GM18508 (cell line): Measurements from ENCODE around the gene GNB1L.

Experiments used
- ATAC-seq: cut with Tn5 transposase; IDR thresholded peaks from one replicate; pipeline ENCODE4 v1.9.1; 2021; ENCODE audit warnings: moderate number of reproducible peaks; ENCODE audit not compliant: insufficient read depth, unreplicated experiment

The GNB1L gene

DNA sequence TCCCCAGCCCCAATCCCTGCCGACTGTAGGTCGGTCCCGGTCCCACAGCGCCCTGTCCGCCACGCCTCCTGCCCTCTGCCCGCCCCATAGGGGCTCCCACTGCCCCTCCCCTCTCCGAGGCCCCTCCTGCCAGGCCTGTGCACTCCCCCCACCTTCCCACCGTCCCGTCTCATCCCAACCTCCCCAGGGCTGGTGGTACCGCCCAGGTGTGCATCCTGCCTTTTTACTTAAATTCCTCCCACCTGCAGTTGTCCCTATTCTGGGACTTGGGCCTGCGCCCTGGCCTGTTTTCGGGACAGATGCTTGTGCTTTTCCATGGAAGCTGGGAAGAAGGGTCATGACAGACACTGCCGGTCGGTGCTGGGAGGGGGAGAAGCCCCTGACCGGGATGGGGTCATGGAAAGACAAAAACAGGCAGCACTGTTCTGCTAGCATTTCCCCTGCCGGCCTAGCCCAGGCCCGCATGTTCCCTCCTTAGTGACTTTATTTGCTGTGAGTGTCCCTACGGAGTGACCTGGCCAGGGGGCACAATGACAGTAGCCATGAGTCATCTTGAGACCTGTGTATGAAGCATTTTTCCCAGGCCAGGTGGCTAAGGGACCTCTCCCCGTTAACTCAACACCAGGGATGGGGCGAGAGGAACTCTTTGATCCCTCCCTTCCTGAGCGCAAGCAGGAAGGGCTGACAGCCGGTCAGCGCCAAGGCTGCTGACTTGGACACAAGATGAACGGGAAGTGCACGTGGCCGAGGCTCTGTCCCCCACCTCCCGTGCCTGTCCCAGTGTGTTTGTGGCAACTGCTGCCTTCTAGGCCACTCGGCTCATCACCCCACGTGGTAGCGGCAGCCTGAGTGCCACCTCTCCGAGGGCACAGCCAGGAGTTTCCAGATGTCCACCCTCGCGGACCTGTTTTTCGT lies 87.0 kb downstream of the GNB1L start:
- ATAC-seq: no peak

DNA sequence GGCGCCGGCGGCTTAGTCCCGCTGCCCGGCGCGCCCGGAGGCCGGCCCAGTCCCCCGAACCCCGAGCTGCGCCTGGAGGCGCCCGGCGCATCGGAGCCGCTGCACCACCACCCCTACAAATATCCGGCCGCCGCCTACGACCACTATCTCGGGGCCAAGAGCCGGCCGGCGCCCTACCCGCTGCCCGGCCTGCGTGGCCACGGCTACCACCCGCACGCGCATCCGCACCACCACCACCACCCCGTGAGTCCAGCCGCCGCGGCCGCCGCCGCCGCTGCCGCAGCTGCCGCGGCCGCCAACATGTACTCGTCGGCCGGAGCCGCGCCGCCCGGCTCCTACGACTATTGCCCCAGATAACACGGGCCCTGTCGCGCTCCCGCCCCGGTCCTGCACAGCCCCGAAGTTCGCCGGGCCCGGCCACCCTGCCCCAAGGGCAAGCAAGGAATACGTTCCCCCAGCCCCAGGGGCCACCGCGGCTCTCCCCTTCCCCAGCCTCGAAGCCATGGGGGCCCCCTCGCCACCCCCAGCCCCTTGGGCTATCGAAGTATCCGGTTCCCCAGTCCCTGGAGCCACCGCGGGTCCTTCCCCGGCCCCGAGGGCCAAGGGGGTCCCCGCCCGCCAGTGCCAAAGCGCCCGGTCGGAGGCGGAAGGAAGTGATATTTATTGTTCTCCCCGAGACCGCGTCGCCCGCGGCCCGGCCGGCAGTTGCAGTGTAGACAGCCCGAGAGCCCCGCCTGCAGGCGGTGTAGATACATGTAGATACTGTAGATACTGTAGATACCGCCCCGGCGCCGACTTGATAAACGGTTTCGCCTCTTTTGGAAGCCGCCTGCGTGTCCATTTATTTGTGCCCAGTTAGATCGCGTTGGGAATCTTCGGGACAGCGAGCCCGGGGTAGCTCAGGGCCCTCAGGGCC lies 87.9 kb downstream of the GNB1L start:
- ATAC-seq: no peak

DNA sequence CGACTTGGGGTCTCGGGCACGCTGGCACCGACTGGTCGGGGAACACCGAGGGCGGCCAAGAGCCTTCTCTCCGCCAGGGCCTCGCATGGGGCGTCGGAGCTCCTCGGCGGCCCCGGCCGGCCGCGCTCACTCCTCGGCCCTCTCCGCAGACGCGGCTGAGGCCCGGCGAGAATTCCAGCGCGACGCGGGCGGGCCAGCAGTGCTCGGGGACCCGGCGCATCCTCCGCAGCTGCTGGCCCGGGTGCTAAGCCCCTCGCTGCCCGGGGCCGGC lies 88.5 kb downstream of the GNB1L start:
- no peak for ATAC-seq

DNA sequence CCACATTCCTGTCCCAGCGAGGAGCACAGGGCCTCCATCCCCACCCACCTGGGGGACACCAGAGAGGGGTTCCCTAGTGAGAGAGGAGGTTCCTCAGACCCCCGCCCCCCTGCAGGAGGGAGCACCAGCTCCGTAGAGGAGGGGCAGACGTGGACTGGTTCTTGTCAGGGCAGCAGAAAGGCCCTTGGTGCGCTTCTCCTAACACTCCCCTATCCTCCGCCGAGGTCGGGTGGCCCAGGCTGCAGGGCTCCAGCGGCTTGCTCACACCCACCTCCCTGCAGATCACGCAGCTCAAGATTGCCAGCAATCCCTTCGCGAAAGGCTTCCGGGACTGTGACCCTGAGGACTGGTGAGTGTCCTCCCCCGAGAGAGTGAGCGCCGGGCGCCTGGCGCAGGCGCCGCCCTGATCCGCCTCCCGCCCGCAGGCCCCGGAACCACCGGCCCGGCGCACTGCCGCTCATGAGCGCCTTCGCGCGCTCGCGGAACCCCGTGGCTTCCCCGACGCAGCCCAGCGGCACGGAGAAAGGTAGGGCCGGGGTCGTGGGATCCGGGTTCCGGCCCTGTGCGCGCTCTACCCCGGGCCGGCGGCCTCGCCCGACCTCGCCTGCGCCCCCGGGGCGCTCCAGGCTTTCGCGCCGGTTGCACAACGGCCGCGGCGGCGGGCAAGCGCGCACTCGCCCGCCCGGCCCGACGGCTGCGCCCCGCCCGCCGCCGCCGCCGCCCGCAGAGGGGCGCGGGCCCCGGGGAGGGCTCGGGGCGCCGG lies 89.0 kb downstream of the GNB1L start:
- ATAC-seq: no peak

DNA sequence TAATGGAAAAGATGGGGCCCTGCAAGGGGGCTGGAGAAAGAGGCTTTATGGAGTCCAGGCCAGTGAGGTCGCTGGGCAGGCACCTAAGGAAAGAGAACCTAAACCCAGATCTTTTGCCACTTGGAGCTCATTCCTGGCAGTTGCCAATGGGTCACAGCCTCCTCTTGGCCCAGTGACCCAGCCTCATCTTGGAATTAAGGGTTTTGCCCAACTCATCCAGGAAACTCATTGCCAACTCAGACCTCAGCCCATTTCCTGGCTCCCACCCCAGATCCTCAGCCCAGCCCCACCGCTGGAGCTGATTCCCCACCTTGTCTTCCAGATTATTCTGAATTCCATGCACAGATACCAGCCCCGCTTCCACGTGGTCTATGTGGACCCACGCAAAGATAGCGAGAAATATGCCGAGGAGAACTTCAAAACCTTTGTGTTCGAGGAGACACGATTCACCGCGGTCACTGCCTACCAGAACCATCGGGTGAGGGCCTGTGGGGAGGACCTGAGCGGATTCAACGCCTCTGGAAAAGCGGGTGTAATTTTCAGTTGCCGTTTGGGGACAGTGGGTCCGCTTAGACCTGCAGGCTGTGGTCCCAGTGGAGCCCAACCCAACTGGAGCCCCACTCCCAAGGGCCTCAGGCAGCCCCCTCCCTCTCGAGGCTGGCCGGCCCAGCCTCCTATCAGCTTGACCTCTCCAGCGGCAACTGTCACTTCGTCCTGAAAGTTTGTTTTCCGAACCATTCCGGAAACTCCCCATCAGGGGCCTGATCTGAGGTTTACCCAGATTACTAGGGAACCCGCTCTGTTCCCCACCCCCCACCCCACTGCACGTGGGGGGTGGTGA lies 89.8 kb downstream of the GNB1L start:
- no peak for ATAC-seq

DNA sequence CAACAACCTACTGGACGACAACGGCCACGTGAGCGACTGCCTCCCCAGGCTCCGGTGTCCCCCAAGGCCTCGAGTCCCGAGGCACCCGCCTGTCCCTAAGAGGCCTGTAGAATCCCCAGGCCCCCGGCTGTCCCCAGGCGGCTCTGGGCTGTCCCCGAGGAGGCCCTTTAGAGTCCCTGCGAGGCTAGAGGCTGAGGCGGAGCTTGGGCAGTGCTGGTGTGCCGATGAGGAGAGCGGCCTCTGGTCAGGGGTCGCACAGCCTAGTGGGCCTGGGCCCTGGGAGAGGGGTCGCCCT lies 90.4 kb downstream of the GNB1L start:
- no peak for ATAC-seq

DNA sequence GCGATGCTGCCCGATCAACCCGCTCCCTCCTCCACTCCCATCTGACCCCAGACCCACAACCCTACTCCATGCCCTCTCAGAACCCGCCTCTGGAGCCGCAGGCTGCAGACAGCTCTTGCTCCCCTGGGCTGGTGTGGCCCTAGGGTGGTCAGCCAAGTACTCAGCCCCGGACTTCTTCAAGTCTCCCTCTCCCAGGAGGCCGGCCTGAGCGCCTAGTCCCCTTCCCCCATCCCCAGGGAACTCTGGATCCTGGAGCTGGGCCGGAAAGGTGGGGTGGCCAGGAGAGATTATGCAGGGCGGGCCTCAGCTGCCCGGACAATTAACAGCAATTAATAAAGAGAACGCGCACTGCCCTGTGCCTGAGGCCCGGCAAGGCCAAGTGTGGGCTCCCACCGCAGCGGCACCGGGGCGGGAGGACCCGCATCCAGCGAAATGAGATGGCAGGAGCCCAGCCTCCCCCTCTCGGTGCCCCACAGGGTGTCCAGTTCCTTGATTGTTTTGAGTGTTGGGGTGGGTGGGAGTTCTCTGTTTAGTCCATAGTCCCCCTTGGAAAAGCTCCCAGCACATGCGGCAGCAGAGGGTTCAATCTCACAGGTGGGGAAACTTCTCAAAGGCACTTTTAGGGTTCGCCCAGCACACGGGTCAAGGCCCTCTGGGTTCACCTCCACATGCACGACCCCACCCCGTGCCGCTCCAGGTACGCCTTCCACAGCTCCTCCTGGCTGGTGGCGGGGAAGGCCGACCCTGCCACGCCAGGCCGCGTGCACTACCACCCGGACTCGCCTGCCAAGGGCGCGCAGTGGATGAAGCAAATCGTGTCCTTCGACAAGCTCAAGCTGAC lies 91.0 kb downstream of the GNB1L start:
- ATAC-seq: no peak

DNA sequence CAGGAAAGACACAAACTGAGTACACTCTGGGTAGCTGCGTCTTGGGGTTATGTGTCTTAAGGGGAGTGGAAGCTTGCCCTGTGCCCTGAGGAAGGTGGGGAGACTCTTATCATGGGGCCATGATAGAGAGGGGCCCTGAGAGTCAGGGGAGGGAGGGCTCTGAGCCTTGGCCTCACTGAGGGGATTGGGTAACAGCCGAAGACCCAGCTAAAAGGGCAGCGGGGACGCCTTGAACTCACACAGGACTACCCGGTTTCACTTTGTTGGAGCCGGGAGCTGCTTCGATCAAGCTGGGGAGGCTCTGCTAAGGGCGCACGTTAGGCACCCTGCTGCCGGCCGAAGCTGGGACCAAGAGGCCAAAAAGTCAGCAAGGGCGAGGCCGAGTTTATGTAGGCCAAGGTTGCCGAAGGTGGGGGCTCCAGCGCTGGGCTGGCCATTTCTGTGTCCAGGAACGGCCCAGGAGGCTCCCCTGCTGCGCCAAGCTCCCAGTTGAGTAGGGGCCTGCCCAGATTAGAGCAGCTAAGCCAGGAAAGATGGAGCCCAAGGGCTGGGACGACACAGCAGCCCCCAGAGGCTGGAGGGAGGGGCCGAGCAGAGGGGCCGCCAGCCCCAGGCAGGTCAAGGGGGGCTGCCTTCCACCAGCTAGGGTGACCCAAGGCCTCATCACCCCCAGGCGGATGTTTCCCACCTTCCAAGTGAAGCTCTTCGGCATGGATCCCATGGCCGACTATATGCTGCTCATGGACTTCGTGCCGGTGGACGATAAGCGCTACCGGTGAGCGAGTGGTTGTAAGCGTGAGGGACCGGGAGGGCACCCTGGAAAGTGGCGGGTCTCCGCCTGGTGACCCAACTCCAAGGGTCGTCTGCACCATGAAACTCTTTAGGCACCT lies 91.9 kb downstream of the GNB1L start:
- ATAC-seq: no peak

DNA sequence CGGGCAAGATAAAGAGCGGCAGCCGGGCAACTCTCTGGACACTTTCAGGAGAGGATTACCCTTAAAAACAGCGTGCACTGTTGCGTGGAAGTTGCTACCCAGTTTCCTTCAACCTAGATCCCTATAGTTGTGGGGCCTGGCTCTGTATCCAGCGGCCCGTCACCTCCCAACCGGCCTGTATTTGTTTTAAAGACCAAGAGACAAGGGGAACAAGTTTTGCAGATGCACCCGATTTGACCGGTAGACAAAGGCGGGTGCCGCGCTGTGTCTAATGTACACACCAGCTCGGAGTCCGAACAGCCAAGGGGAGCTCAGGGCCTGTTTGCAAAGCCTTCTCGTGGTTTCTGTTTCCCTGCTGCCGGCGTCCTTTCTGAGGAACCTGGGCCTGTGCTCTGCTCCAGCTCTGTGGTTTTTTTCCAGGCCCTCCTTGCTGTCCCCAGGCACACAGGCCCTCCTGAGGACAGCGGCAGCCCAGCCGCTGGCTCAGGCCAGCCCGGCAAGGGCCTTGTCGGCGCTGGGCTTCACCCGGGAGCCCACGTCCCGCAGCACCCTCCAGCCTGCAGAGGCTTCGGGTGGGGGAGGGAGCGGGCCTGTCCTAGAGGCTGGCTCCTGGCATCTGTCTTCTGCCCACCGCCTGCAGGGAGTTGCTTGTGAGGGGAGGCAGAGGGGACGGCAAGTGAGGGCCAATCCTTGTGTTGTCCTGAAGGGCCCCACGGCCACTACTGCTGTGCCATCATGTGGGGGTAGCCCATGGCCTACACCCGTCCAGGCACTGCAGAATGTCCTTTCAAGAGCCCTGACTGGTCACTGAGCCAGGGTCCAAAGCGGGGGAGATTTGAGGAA lies 92.7 kb downstream of the GNB1L start:
- no peak for ATAC-seq

DNA sequence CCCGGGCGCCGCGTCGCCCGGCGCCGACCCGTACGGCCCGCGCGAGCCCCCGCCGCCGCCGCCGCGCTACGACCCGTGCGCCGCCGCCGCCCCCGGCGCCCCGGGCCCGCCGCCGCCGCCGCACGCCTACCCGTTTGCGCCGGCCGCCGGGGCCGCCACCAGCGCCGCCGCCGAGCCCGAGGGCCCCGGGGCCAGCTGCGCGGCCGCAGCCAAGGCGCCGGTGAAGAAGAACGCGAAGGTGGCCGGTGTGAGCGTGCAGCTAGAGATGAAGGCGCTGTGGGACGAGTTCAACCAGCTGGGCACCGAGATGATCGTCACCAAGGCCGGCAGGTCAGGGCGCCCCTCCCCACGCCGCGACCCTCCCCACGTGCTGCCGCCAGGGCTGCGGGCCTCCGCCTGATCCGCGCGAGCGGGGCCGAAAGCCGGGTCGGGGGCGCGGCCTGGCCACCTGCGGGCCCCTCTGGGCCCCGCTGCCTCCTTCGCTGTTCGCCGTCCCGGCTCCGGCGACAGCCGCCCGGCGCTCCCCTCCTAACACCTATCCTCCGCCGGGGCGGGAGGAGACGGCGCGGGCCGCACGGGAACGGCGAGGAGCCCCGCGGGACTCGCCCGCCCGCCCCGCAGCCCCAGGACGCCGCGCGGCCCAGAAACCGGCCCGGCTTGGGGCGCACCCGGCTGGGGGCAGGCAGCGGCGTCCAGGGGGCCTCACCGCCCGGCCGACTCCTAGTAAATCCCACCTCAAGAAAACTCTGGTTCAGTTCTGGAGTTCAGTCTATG lies 93.5 kb downstream of the GNB1L start:
- no peak for ATAC-seq

DNA sequence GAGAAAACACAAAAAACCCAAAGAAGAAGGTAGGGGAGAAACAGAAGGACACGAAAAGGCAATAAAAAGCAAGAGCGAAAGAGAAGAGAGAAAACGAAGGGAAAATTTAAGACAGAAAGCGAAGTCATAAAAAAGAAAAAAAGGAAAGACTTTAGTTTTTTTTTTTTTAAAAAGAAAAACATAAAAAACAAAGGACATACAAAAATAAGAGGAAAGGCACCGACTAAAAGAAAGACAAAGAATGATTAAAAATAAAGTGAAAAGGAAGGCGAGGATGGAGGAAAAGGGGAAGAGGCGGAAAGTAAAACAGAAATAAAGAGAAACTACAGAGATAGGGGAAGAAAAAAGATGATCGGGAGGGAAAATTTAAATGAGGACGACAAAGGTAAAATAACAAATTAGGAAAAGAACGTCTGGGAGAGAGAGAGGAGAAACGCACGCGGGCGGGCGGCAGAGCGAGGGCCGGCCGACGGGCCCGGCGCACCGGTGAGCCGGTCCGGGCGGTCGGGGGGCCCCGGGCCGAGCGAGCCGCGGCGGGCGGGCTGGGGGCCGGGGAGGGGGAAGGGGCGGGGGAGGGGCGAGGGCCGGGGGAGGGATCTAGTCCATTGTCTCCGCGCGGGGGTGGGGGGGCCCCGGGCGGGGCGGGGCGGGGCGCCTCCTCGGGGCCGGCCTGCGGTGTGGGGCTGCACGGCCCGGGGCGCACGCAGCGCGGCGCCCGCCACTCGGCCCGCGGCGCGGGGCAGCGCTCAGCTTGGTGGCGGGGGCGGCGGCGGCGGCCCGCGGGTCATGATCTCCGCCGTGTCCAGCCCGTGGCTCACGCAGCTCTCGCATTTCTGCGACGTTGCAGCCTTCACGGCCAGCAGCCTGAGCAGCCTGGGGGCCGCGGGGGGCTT lies 94.4 kb downstream of the GNB1L start, which contains the start of gene TBX1:
Gene TBX1, plus strand, starts transcription at position 721 of the 893 bp plus-strand sequence. Its CDS starts 66 bp downstream, at position 787.
- no peak for ATAC-seq

DNA sequence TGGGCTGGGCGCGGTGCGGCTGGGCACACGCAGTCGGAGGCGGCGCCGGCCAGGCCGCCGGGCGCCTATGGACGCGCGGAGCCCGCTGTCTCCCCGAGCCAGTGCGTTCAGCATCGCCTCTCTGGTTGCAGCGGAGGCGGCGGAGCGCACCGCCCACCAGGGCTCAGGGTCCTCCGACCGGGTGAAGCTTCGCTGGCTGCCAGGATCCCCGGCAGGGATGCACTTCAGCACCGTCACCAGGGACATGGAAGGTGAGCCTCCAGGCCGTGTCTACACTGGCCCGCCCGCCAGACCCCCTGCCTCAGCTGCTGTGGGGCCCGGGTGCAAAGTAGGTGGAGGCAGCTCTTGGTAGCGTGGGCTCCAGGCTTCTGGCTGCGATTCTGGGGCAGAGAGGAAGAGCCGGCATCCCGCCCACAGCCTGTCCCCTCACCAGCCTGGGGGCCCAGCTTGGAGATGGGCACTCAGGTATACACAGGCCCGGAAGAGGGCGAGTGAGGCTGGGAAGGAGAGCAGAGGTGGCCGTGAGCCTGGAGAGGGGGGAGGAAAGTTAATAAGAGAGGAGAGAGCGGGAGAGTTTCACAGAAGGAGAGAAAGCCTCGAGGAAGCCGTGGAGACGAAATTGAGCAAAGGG lies 95.1 kb downstream of the GNB1L start:
- no peak for ATAC-seq

DNA sequence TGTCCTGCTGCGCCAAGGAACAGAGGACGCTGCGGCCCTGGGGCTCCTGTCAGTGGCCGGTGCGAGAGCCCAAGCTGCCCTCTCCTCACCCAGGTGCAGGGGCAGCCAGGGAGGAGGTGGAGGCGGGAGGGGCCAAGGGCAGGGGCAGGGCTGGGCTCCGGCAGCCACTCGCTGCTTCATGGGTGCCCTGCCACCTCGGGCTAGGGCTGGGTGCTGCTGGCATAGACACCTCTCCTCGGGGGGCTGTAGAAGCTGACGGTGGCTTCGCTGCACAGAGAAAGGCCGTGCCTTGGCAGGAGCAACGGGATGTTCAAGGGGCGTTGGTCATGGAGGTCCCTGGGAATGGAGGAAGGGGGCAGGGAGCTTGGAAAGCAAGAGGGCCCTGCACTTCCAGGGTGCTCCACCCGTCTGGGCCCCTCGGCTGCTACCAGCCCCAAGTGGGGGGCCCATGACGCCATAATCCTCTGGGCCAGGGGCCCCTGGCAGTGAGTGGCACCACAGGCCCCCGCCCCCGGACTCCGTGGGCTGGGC lies 95.7 kb downstream of the GNB1L start:
- ATAC-seq: no peak

DNA sequence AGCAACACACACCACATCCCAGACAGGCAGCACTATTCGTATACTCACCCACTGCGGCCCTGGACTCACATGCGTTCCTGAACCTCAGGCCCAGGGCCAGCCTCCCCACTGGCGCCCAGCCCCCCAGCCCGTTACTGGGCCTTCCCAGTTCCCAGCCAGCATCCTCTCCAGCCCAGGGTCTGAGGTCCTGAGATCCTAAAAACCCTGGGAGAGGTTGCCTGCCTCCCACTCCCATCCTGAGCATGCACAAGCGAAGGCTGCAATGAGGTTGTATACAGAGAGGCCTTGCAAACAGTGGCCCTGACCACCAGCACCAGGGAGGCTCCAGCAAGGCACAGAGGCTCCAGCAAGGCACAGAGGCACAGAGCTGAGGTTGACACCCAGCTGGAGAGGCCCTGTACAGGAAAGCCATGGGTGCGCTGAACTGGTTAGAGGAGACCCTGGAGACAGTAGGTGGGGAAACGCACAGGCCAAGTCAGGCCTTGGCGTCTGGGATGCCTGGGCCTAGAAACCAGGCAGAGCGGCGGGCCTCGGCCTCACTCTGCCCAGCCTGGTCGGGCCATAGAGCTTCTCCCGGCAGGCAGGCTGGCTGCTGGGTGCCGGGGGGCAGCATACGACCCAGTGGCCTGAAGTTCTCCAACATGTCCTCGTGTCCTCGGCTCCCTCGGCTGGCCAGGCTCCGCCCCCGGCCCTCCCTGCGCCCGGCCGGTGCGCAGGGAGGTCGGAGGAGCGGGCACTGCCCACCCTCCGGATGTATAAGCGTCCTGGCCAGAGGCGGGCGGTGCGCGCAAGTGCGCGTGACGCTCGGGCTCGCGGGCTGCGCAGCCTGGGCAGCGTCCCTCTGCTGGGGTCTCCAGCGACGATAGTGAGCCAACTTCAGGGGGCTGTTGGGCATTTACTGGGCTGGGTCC lies 96.4 kb downstream of the GNB1L start:
- no peak for ATAC-seq
